Activated CD8-positive, alpha-beta memory T cell treated with anti-CD3 and anti-CD28 coated beads for 48 hours (primary cell): ENCODE results near the gene SLC29A3.
"Not testable (repeated sequence)": the region's sequence is repeated elsewhere in the genome, so short reads cannot be mapped to it uniquely, and the experiment has no call there.

Experiments used
- DNase-seq, 3 experiments: peaks; one replicate each; pipeline ENCODE4 v3.0.0-alpha.2; 2020; ENCODE audit warnings: low read depth in 2 of 3, low spot score in 2 of 3

Gene SLC29A3

GRCh38 chr10:71283876-71284275, 35.2 kb upstream of the SLC29A3 start:
- no peak for DNase-seq

GRCh38 chr10:71284544-71285179, 34.4 kb upstream of the SLC29A3 start:
- no peak for DNase-seq

- DNase-seq = no peak
These were observed 33.9 kb upstream of the SLC29A3 start for GRCh38 chr10:71285180-71285545.

- DNase-seq = no peak
These were observed 33.1 kb upstream of the SLC29A3 start for GRCh38 chr10:71285986-71286385.

GRCh38 chr10:71286521-71287294, 32.4 kb upstream of the SLC29A3 start:
- DNase-seq = no peak

GRCh38 chr10:71287456-71287855, 31.6 kb upstream of the SLC29A3 start:
- no peak for DNase-seq

- DNase-seq = no peak
These were observed 30.6 kb upstream of the SLC29A3 start for GRCh38 chr10:71288461-71288860.

- no peak for DNase-seq
These were observed 29.5 kb upstream of the SLC29A3 start for GRCh38 chr10:71289421-71290130.

DNA sequence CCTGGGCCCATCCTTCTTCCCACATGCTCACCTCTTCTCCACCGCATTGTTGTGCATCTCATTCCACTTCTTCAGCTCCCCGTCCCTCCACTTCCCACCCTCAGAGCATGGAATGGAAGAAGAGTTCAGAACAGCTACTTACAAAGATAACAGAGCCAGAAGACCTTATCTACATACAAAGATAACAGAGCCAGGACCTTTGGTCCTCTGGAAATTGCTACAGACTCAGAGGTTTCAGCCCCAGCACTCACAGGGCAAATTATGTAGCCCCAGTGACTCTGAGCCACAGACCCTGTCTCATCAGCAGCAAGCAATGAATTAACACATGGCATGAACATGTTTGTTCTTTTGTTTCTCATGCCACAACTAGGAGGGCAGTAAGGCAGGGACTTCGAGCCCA, 28.7 kb upstream of the SLC29A3 start:
- no peak for DNase-seq

DNA sequence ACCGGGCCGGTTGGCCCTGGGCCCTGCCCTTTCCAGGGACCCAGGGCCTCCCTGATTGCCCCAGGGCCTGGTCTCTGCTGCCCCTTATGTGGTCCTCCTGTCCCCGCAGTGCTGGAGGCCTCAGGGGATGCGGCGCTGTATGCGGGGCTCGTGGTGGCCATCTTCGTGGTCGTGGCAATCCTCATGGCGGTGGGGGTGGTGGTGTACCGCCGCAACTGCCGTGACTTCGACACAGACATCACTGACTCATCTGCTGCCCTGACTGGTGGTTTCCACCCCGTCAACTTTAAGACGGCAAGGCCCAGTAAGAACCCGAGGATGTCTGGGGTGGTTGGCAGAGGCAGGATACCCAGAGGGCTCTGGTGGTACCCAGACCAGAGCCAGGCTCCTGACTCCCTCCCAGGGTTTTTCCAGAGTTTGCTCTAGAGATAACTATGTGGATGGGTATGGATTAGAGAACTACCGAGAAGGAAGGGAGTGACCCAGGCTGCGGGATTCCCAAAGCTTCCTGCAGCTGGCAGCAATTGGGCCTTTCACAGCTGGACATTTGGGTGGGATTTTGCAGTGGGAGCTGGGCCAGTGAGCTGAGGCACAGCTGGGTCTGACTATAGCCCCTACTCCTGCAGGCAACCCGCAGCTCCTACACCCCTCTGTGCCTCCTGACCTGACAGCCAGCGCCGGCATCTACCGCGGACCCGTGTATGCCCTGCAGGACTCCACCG, 28.1 kb upstream of the SLC29A3 start:
- DNase-seq = no peak

GRCh38 chr10:71291528-71291900, 27.5 kb upstream of the SLC29A3 start:
- no peak for DNase-seq

GRCh38 chr10:71292624-71293445, 26.2 kb upstream of the SLC29A3 start:
- no peak for DNase-seq

- no peak for DNase-seq
These were observed 25.5 kb upstream of the SLC29A3 start for GRCh38 chr10:71293446-71294084.

- no peak for DNase-seq
These were observed 24.9 kb upstream of the SLC29A3 start for GRCh38 chr10:71294091-71294561.

- DNase-seq = no peak
These were observed 24.2 kb upstream of the SLC29A3 start for GRCh38 chr10:71294856-71295255.

DNA sequence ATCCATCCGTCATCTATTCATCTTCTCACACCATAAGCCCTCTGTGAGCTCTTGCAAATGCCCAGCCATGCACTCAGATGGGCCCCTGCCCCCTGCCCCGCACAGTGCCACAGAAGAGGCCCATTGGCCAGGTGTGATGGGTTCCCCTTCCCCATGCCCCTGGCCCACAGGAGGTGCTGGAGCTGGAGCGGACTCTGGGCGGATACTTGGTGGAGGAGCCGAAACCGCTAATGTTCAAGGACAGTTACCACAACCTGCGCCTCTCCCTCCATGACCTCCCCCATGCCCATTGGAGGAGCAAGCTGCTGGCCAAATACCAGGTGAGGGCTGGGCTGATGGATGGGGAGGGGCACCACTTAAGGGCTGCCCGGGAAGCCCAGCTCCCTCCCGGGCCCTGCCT, 23.4 kb upstream of the SLC29A3 start:
- no peak for DNase-seq

GRCh38 chr10:71296086-71296485, 23.0 kb upstream of the SLC29A3 start:
- DNase-seq = no peak

GRCh38 chr10:71296811-71297210, 22.2 kb upstream of the SLC29A3 start:
- DNase-seq = not testable (repeated sequence)

GRCh38 chr10:71297343-71297742, 21.7 kb upstream of the SLC29A3 start:
- no peak for DNase-seq
